ENCODE results near the gene ESYT2. TPM values are rescaled to one million over a fixed set of nuclear protein-coding genes. Genes with fewer than 3 reads are reported as not detected.

The ESYT2 gene
- total RNA-seq, 1 experiment from 2014 or later: 68.2 TPM

DNA sequence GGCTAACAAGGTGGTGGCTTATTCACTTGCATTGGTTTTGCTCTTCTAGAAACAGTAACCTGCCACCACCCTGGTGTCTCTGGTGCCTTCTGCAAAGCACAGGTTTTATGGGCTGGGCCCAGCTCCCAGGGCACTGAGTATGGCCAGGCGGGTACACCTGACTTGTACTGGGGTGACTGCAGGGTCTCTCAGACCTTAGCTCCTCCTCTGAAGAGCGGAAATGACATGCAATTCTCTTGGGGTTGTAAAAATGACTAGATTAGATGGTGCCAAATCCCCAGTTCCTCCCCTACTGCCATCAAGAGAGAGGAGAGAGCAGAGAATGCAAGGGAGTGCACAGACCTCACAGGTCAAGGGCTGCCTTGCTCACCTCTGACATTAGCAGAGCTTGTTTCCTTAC lies 14.7 kb downstream of the ESYT2 start:
- Histone ChIP-seq H3K79me2 (ENCODE audit: insufficient read depth, low read length) (peaks cover 97% of the 10 kb centered on the region), H3K27me3 (ENCODE audit: insufficient read depth, low read length) (no peaks in the 10 kb centered on the region), H3K9me3 (ENCODE audit: control insufficient read depth in 1 of 2, insufficient read depth in 1 of 2, low read depth in 1 of 2, low read length in 2 of 2) (no peaks in the 10 kb centered on the region), H3K27ac (ENCODE audit: low read depth, low read length) (no peak overlapping the region), H3K4me1 (ENCODE audit: control insufficient read depth in 1 of 2, insufficient read depth in 2 of 2, low read length in 2 of 2) (peaks cover 37 to 80% of the 10 kb centered on the region in 2 experiments), H3K4me3 (replicated peaks in 1 of 2; ENCODE audit: low read depth in 1 of 2, low read length in 2 of 2) (no peak overlapping the region), H2AFZ (ENCODE audit: low read depth, low read length, poor library complexity, severe bottlenecking) (no peak overlapping the region), H3K9me2 (ENCODE audit: insufficient read depth) (no peaks in the 10 kb centered on the region), H3K4me2 (ENCODE audit: low read length) (peak overlapping the region; percentile 1), H3K36me3 (ENCODE audit: control insufficient read depth in 1 of 2, insufficient read depth in 2 of 2, low read length in 2 of 2) (no peaks in the 10 kb centered on the region), H3K9ac (ENCODE audit: low read length) (no peak overlapping the region), H4K20me1 (ENCODE audit: insufficient read depth) (0 out of 2 replicates have a peak, but pooled peaks cover 6% of the 10 kb centered on the region)
- DNase-seq (ENCODE audit: low read depth, low spot score) (no peak), ATAC-seq (no peak)
- TF ChIP-seq SP1 (IDR thresholded peaks at IDR 0.05; ENCODE audit: low read depth): no peak
- no peak for TF ChIP-seq EZH2phosphoT487 (IDR thresholded peaks at IDR 0.05; ENCODE audit: borderline replicate concordance)
- no peak for TF ChIP-seq TCF7L2 (IDR thresholded peaks at IDR 0.05; ENCODE audit: borderline replicate concordance, extremely low read depth, insufficient read depth, insufficient read length)
- TF ChIP-seq CEBPB (IDR thresholded peaks at IDR 0.05; ENCODE audit: low read depth): no peak
- TF ChIP-seq EGR1 (IDR thresholded peaks at IDR 0.05; ENCODE audit: low read depth): no peak
- TF ChIP-seq SRF (IDR thresholded peaks at IDR 0.05; ENCODE audit: low read depth): no peak
- no peak for TF ChIP-seq MAX (IDR thresholded peaks at IDR 0.05)
- intact Hi-C loops (cut with micrococcal nuclease): no loop called here
- CTCF ChIA-PET: no interaction called here
- RAD21 ChIA-PET (ENCODE audit: low non-redundant PET in 1 of 2, low total read pairs in 2 of 2, uncharacterized antibody in 2 of 2, unreplicated experiment in 2 of 2): no interaction called here
- POLR2A ChIA-PET: no interaction called here
- no TSS peak for BruUV-seq (replicated peaks)

GRCh38 chr7:158812684-158813083 lies 16.6 kb downstream of the ESYT2 start:
- ChIA-PET RAD21 (ENCODE audit: low non-redundant PET in 1 of 2, low total read pairs in 2 of 2, uncharacterized antibody in 2 of 2, unreplicated experiment in 2 of 2) (no interaction called here), CTCF (no interaction called here), POLR2A (no interaction called here)
- intact Hi-C loops (cut with micrococcal nuclease): no loop called here
- H3K9me2 ChIP-seq (ENCODE audit: insufficient read depth): no peaks in the 10 kb centered on the region
- H2AFZ ChIP-seq (ENCODE audit: low read depth, low read length, poor library complexity, severe bottlenecking): no peak overlapping the region
- 0 out of 2 replicates have a peak, but pooled peaks cover 6% of the 10 kb centered on the region for H4K20me1 ChIP-seq (ENCODE audit: insufficient read depth)
- no peaks in the 10 kb centered on the region for H3K27me3 ChIP-seq (ENCODE audit: insufficient read depth, low read length)
- peaks cover 26 to 60% of the 10 kb centered on the region in 2 experiments for H3K4me1 ChIP-seq (ENCODE audit: control insufficient read depth in 1 of 2, insufficient read depth in 2 of 2, low read length in 2 of 2)
- H3K4me2 ChIP-seq (ENCODE audit: low read length): 0 out of 2 replicates have a peak overlapping the region, but pooled peaks have one; percentile 2
- BruUV-seq (replicated peaks): no TSS peak
- H3K79me2 ChIP-seq (ENCODE audit: insufficient read depth, low read length): peaks cover 96% of the 10 kb centered on the region
- ATAC-seq: no peak
- no peaks in the 10 kb centered on the region for H3K36me3 ChIP-seq (ENCODE audit: control insufficient read depth in 1 of 2, insufficient read depth in 2 of 2, low read length in 2 of 2)
- TF ChIP-seq MAX (IDR thresholded peaks at IDR 0.05) (no peak), TCF7L2 (IDR thresholded peaks at IDR 0.05; ENCODE audit: borderline replicate concordance, extremely low read depth, insufficient read depth, insufficient read length) (no peak), SP1 (IDR thresholded peaks at IDR 0.05; ENCODE audit: low read depth) (no peak), EZH2phosphoT487 (IDR thresholded peaks at IDR 0.05; ENCODE audit: borderline replicate concordance) (no peak), CBX3 (IDR thresholded peaks at IDR 0.05; ENCODE audit: low read depth) (no peak), ZNF274 (IDR thresholded peaks at IDR 0.05; ENCODE audit: low read depth, low read length) (no peak), RAD21 (IDR thresholded peaks at IDR 0.05; ENCODE audit: low read depth) (no peak), POLR2AphosphoS5 (IDR thresholded peaks at IDR 0.05; ENCODE audit: low read depth, low read length) (no peak), YY1 (IDR thresholded peaks at IDR 0.05; ENCODE audit: extremely low read depth, insufficient replicate concordance, low read depth, low read length) (no peak), EZH2 (IDR thresholded peaks at IDR 0.05) (no peak), SRF (IDR thresholded peaks at IDR 0.05; ENCODE audit: low read depth) (no peak), SIN3A (IDR thresholded peaks at IDR 0.05; ENCODE audit: low read depth) (no peak), FOSL1 (IDR thresholded peaks at IDR 0.05; ENCODE audit: low read depth) (no peak), JUND (IDR thresholded peaks at IDR 0.05) (no peak), EGR1 (IDR thresholded peaks at IDR 0.05; ENCODE audit: low read depth) (no peak), CEBPB (IDR thresholded peaks at IDR 0.05; ENCODE audit: low read depth) (no peak), ELF1 (IDR thresholded peaks at IDR 0.05; ENCODE audit: borderline replicate concordance, low read depth) (no peak), ZFX (IDR thresholded peaks at IDR 0.05) (no peak)
- TF ChIP-seq, protein P1, sequence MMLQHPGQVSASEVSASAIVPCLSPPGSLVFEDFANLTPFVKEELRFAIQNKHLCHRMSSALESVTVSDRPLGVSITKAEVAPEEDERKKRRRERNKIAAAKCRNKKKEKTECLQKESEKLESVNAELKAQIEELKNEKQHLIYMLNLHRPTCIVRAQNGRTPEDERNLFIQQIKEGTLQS (IDR thresholded peaks at IDR 0.05): no peak
- TF ChIP-seq, protein P2, sequence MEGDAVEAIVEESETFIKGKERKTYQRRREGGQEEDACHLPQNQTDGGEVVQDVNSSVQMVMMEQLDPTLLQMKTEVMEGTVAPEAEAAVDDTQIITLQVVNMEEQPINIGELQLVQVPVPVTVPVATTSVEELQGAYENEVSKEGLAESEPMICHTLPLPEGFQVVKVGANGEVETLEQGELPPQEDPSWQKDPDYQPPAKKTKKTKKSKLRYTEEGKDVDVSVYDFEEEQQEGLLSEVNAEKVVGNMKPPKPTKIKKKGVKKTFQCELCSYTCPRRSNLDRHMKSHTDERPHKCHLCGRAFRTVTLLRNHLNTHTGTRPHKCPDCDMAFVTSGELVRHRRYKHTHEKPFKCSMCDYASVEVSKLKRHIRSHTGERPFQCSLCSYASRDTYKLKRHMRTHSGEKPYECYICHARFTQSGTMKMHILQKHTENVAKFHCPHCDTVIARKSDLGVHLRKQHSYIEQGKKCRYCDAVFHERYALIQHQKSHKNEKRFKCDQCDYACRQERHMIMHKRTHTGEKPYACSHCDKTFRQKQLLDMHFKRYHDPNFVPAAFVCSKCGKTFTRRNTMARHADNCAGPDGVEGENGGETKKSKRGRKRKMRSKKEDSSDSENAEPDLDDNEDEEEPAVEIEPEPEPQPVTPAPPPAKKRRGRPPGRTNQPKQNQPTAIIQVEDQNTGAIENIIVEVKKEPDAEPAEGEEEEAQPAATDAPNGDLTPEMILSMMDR (IDR thresholded peaks at IDR 0.05 in 2 of 3, conservative IDR thresholded peaks at IDR 0.05 in 1 of 3; ENCODE audit: borderline replicate concordance in 1 of 3, insufficient read depth in 1 of 3, low read depth in 2 of 3, low read length in 2 of 3): no peak
- no peaks in the 10 kb centered on the region for H3K9me3 ChIP-seq (ENCODE audit: control insufficient read depth in 1 of 2, insufficient read depth in 1 of 2, low read depth in 1 of 2, low read length in 2 of 2)
- H3K9ac ChIP-seq (ENCODE audit: low read length): no peak overlapping the region
- H3K27ac ChIP-seq (ENCODE audit: low read depth, low read length): no peak overlapping the region
- no peak for DNase-seq (ENCODE audit: low read depth, low spot score)
- no peak overlapping the region for H3K4me3 ChIP-seq (replicated peaks in 1 of 2; ENCODE audit: low read depth in 1 of 2, low read length in 2 of 2)

Data from HCT116 (cell line).